ENCODE measurements around the gene PCMT1. TPM values are rescaled to one million over a fixed set of nuclear protein-coding genes. Genes with fewer than 3 reads are reported as not detected.
"Not testable (repeated sequence)": the region's sequence is repeated elsewhere in the genome, so short reads cannot be mapped to it uniquely, and the experiment has no call there.

PCMT1 gene
- polyA plus RNA-seq, 2 donors: 20.8 to 64.9 TPM

- Histone ChIP-seq H3K27me3 (ENCODE audit: control insufficient read depth in 1 of 2, insufficient read depth in 2 of 2, low read length in 2 of 2) (no peaks in the 10 kb centered on the region), H3K9me3 (ENCODE audit: control insufficient read depth in 2 of 2, insufficient read depth in 1 of 2, low read depth in 1 of 2, low read length in 1 of 2) (no peaks in the 10 kb centered on the region), H3K4me3 (ENCODE audit: low read depth in 1 of 2, low read length in 2 of 2) (no peak overlapping the region), H3K36me3 (ENCODE audit: control insufficient read depth in 2 of 2, insufficient read depth in 2 of 2, low read length in 1 of 2) (peaks cover 0 to 14% of the 10 kb centered on the region in 2 donors), H3K27ac (ENCODE audit: low read depth in 2 of 2, low read length in 1 of 2) (peak overlapping the region in 1 of 2 donors; percentile 14), H3K4me1 (ENCODE audit: control insufficient read depth in 2 of 2, insufficient read depth in 2 of 2, low read length in 1 of 2) (peaks cover 3 to 9% of the 10 kb centered on the region in 2 donors)
- 51 to 54% methylated on average over 7 of the region's 7 CpGs for WGBS, 2 donors
Measured at GRCh38 chr6:149846321-149846720, 96.8 kb downstream of the PCMT1 start.

GRCh38 chr6:149847939-149848267, 98.4 kb downstream of the PCMT1 start:
- Histone ChIP-seq H3K9me3 (ENCODE audit: control insufficient read depth in 2 of 2, insufficient read depth in 1 of 2, low read depth in 1 of 2, low read length in 1 of 2) (no peaks in the 10 kb centered on the region), H3K27ac (ENCODE audit: low read depth in 2 of 2, low read length in 1 of 2) (peak overlapping the region; percentile 51 to 82), H3K4me3 (ENCODE audit: low read depth in 1 of 2, low read length in 2 of 2) (no peak overlapping the region), H3K27me3 (ENCODE audit: control insufficient read depth in 1 of 2, insufficient read depth in 2 of 2, low read length in 2 of 2) (no peaks in the 10 kb centered on the region), H3K36me3 (ENCODE audit: control insufficient read depth in 2 of 2, insufficient read depth in 2 of 2, low read length in 1 of 2) (peaks cover 0 to 7% of the 10 kb centered on the region in 2 donors), H3K4me1 (ENCODE audit: control insufficient read depth in 2 of 2, insufficient read depth in 2 of 2, low read length in 1 of 2) (peaks cover 3 to 11% of the 10 kb centered on the region in 2 donors)
- WGBS, 2 donors: 49 to 67% methylated on average over 4 of the region's 4 CpGs

- not testable (repeated sequence) for H3K9me3 ChIP-seq (ENCODE audit: control insufficient read depth in 2 of 2, insufficient read depth in 1 of 2, low read depth in 1 of 2, low read length in 1 of 2); H3K27me3 ChIP-seq (ENCODE audit: control insufficient read depth in 1 of 2, insufficient read depth in 2 of 2, low read length in 2 of 2); H3K36me3 ChIP-seq (ENCODE audit: control insufficient read depth in 2 of 2, insufficient read depth in 2 of 2, low read length in 1 of 2); H3K4me3 ChIP-seq (ENCODE audit: low read depth in 1 of 2, low read length in 2 of 2)
- peaks cover 3 to 11% of the 10 kb centered on the region in 2 donors for H3K4me1 ChIP-seq (ENCODE audit: control insufficient read depth in 2 of 2, insufficient read depth in 2 of 2, low read length in 1 of 2)
- peak overlapping the region; percentile 51 to 82 for H3K27ac ChIP-seq (ENCODE audit: low read depth in 2 of 2, low read length in 1 of 2)
- WGBS, 2 donors: 71 to 86% methylated on average over 4 of the region's 4 CpGs
Measured at GRCh38 chr6:149848343-149848742, 98.8 kb downstream of the PCMT1 start.

GRCh38 chr6:149851461-149852110, 102.0 kb downstream of the PCMT1 start:
- H3K27me3 ChIP-seq (ENCODE audit: control insufficient read depth in 1 of 2, insufficient read depth in 2 of 2, low read length in 2 of 2): no peaks in the 10 kb centered on the region
- H3K27ac ChIP-seq (ENCODE audit: low read depth in 2 of 2, low read length in 1 of 2): peak overlapping the region; percentile 83 to 84
- peaks cover 0 to 3% of the 10 kb centered on the region in 2 donors for H3K36me3 ChIP-seq (ENCODE audit: control insufficient read depth in 2 of 2, insufficient read depth in 2 of 2, low read length in 1 of 2)
- H3K9me3 ChIP-seq (ENCODE audit: control insufficient read depth in 2 of 2, insufficient read depth in 1 of 2, low read depth in 1 of 2, low read length in 1 of 2): no peaks in the 10 kb centered on the region
- H3K4me1 ChIP-seq (ENCODE audit: control insufficient read depth in 2 of 2, insufficient read depth in 2 of 2, low read length in 1 of 2): peaks cover 3 to 8% of the 10 kb centered on the region in 2 donors
- 80% methylated on average over 5 of the region's 5 CpGs for WGBS, 2 donors
- H3K4me3 ChIP-seq (ENCODE audit: low read depth in 1 of 2, low read length in 2 of 2): no peak overlapping the region

- Histone ChIP-seq H3K36me3 (ENCODE audit: control insufficient read depth in 2 of 2, insufficient read depth in 2 of 2, low read length in 1 of 2) (peaks cover 0 to 3% of the 10 kb centered on the region in 2 donors), H3K4me1 (ENCODE audit: control insufficient read depth in 2 of 2, insufficient read depth in 2 of 2, low read length in 1 of 2) (peaks cover 0 to 5% of the 10 kb centered on the region in 2 donors), H3K9me3 (ENCODE audit: control insufficient read depth in 2 of 2, insufficient read depth in 1 of 2, low read depth in 1 of 2, low read length in 1 of 2) (no peaks in the 10 kb centered on the region), H3K4me3 (ENCODE audit: low read depth in 1 of 2, low read length in 2 of 2) (peak overlapping the region; percentile 16 to 27), H3K27me3 (ENCODE audit: control insufficient read depth in 1 of 2, insufficient read depth in 2 of 2, low read length in 2 of 2) (no peaks in the 10 kb centered on the region), H3K27ac (ENCODE audit: low read depth in 2 of 2, low read length in 1 of 2) (peak overlapping the region; percentile 84 to 86)
- 45 to 60% methylated on average over 6 of the region's 6 CpGs for WGBS, 2 donors
Measured at GRCh38 chr6:149852180-149852579, 102.6 kb downstream of the PCMT1 start.

GRCh38 chr6:149852881-149853280, 103.3 kb downstream of the PCMT1 start:
- H3K36me3 ChIP-seq (ENCODE audit: control insufficient read depth in 2 of 2, insufficient read depth in 2 of 2, low read length in 1 of 2): peaks cover 0 to 3% of the 10 kb centered on the region in 2 donors
- peaks cover 0 to 4% of the 10 kb centered on the region in 2 donors for H3K4me1 ChIP-seq (ENCODE audit: control insufficient read depth in 2 of 2, insufficient read depth in 2 of 2, low read length in 1 of 2)
- 81 to 86% methylated on average over 12 of the region's 12 CpGs for WGBS, 2 donors
- H3K27me3 ChIP-seq (ENCODE audit: control insufficient read depth in 1 of 2, insufficient read depth in 2 of 2, low read length in 2 of 2): no peaks in the 10 kb centered on the region
- no peaks in the 10 kb centered on the region for H3K9me3 ChIP-seq (ENCODE audit: control insufficient read depth in 2 of 2, insufficient read depth in 1 of 2, low read depth in 1 of 2, low read length in 1 of 2)
- H3K4me3 ChIP-seq (ENCODE audit: low read depth in 1 of 2, low read length in 2 of 2): peak overlapping the region in 1 of 2 donors; percentile 16
- peak overlapping the region; percentile 84 to 86 for H3K27ac ChIP-seq (ENCODE audit: low read depth in 2 of 2, low read length in 1 of 2)

GRCh38 chr6:149854017-149854416, 104.5 kb downstream of the PCMT1 start:
- H3K4me3 ChIP-seq (ENCODE audit: low read depth in 1 of 2, low read length in 2 of 2); H3K36me3 ChIP-seq (ENCODE audit: control insufficient read depth in 2 of 2, insufficient read depth in 2 of 2, low read length in 1 of 2); H3K4me1 ChIP-seq (ENCODE audit: control insufficient read depth in 2 of 2, insufficient read depth in 2 of 2, low read length in 1 of 2); H3K9me3 ChIP-seq (ENCODE audit: control insufficient read depth in 2 of 2, insufficient read depth in 1 of 2, low read depth in 1 of 2, low read length in 1 of 2); H3K27me3 ChIP-seq (ENCODE audit: control insufficient read depth in 1 of 2, insufficient read depth in 2 of 2, low read length in 2 of 2): not testable (repeated sequence)
- WGBS, 2 donors: 86 to 88% methylated on average over 4 of the region's 4 CpGs
- H3K27ac ChIP-seq (ENCODE audit: low read depth in 2 of 2, low read length in 1 of 2): peak overlapping the region; percentile 82 to 85

- H3K4me3 ChIP-seq (ENCODE audit: low read depth in 1 of 2, low read length in 2 of 2): peak overlapping the region in 1 of 2 donors; percentile 14
- peaks cover 0 to 3% of the 10 kb centered on the region in 2 donors for H3K36me3 ChIP-seq (ENCODE audit: control insufficient read depth in 2 of 2, insufficient read depth in 2 of 2, low read length in 1 of 2)
- peak overlapping the region; percentile 82 to 98 for H3K27ac ChIP-seq (ENCODE audit: low read depth in 2 of 2, low read length in 1 of 2)
- 41 to 50% methylated on average over 6 of the region's 6 CpGs for WGBS, 2 donors
- H3K27me3 ChIP-seq (ENCODE audit: control insufficient read depth in 1 of 2, insufficient read depth in 2 of 2, low read length in 2 of 2): no peaks in the 10 kb centered on the region
- H3K4me1 ChIP-seq (ENCODE audit: control insufficient read depth in 2 of 2, insufficient read depth in 2 of 2, low read length in 1 of 2): peaks cover 0 to 4% of the 10 kb centered on the region in 2 donors
- H3K9me3 ChIP-seq (ENCODE audit: control insufficient read depth in 2 of 2, insufficient read depth in 1 of 2, low read depth in 1 of 2, low read length in 1 of 2): no peaks in the 10 kb centered on the region
Measured at GRCh38 chr6:149854532-149854931, 105.0 kb downstream of the PCMT1 start.

- no peaks in the 10 kb centered on the region for H3K9me3 ChIP-seq (ENCODE audit: control insufficient read depth in 2 of 2, insufficient read depth in 1 of 2, low read depth in 1 of 2, low read length in 1 of 2)
- H3K27ac ChIP-seq (ENCODE audit: low read depth in 2 of 2, low read length in 1 of 2): peak overlapping the region; percentile 82 to 98
- no peaks in the 10 kb centered on the region for H3K27me3 ChIP-seq (ENCODE audit: control insufficient read depth in 1 of 2, insufficient read depth in 2 of 2, low read length in 2 of 2)
- 63 to 66% methylated on average over 5 of the region's 5 CpGs for WGBS, 2 donors
- H3K36me3 ChIP-seq (ENCODE audit: control insufficient read depth in 2 of 2, insufficient read depth in 2 of 2, low read length in 1 of 2): peaks cover 0 to 3% of the 10 kb centered on the region in 2 donors
- H3K4me3 ChIP-seq (ENCODE audit: low read depth in 1 of 2, low read length in 2 of 2): peak overlapping the region in 1 of 2 donors; percentile 15
- peaks cover 0 to 7% of the 10 kb centered on the region in 2 donors for H3K4me1 ChIP-seq (ENCODE audit: control insufficient read depth in 2 of 2, insufficient read depth in 2 of 2, low read length in 1 of 2)
Measured at GRCh38 chr6:149855040-149855654, 105.6 kb downstream of the PCMT1 start.
